GM19238 (cell line): ENCODE results near the gene FBN1.

Experiments used
- DNase-seq: peaks from one replicate; pipeline ENCODE4 v3.0.0; 2011; ENCODE audit warnings: low spot score; ENCODE audit not compliant: insufficient read length

The FBN1 gene

DNA sequence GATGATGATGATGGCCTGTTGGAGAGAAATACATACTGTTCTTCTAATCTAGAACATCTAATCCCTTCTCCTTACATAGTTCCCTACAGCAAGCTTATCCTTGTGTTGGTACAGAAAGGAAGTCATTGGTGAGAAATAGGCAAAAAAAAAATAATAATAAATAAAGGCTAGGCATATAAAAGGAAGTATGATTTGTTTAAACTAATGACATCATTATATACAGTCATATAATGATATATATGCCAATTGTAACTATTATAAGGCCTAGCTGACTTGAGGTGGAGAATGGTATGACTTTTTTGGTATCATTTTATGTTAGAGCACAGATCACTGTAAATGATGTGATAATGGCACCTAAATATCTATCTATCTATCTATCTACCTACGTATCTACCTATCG is 171.8 kb downstream of the FBN1 start:
- DNase-seq, result no peak

DNA sequence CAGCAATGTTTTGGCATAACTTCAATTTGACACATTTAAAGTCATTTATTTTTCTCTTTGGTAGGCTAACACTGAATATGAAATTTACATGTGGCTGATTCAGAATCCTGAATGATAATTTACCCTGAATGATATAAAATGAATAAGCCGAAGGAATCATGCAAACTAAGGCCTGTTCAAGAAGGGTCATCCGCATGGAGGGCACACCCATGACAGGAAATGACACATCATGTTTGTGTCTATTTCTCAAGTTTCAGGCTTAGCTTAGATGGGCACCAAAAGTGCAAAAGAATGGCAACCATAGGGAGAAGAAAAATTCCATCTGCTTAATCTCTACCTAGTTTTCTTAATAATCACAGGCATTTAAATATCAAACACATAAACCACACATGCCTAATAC is 172.8 kb downstream of the FBN1 start:
- DNase-seq, result no peak

DNA sequence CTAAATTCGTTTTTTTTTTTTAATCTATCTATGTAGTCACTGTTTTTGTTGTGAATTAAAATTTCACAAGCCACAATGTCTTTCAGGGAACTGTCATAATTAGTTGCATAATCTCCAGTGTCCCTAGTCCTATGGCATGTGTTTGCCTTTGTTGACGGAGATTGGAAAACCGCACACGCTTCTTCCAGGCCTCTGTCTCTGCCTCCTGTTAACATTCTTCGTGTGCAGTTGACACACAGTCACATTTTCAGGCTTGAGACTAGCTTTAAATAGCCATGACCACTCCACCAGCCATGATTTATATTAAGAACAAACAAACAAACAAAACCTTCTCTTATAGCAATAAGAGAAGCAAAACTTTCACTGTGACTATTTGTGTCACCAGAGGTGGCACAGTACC is 174.4 kb downstream of the FBN1 start:
- no peak for DNase-seq

DNA sequence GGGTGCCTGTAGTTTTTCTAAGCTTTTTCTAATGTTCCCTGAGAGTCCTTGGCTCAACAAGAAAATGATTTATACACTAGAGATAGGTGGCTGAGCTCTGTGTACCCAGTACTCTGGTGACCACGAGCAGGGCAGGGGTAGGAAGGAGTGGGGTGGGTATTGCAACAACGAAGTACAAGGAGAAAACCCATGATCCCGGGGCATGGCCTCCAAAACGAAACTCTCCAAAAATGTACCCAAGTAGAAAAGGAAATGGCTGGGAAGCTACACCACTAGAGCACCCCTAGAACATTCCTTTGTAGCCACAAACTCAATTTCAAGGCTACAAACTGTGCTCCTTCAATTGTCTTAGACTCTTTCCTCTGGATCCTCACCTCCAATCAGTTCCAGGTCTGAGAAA is 175.4 kb downstream of the FBN1 start:
- no peak for DNase-seq

DNA sequence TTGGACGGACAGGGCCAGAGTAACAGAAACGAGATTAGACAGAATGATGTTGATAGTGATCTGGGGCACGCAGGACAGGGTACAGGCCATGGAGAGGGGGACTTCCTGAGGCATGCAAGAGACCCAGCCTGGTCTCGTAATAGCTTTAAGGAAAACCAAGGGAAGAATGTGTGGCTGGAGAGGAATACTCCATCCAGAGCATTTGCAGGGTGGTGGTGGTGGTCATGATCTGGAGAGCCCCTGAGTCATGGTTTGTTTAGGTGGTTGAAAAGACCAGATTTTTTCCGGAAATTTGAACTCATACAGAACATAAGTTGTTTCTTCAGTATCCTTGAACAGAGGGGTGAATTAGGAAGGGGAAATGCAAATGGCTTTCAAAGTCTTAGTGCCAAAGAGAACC is 175.8 kb downstream of the FBN1 start:
- no peak for DNase-seq

DNA sequence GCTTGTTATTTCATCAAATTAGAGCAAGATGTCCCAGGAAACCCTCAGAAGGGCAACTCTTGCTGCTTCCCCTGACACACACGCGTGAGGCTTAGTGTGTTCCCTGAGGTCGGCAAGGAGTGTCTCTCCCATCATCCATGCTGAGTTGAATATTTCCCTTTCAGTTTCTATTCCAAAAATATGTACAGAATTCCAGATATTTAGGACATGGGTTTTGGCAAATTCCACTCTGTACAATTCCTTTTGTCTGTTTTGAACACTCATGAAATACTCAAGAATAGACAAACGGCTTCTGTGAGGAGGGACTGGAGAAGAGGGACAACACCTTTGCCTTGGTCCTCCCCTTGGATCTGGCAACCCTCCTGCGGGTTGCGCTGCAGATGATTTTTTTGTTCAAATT is 176.2 kb downstream of the FBN1 start:
- DNase-seq, result no peak

DNA sequence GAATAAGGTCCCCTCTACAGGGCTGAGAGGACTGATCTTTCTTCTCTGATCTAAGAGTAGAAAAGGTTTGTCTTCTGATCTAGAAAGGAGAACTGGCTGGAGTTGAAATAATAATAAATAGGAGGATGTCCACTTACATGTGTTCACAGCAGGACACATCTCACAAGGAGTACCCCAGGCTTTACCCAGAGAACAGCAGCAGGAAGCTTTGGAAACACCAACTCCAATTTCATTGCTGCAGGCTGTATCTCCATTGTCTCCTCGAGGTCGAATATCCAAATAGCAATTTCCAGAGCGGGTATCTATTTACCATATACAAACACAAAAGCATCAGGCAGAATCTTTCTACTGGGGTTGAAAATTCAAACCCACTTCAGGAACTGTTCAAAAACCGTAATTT is 177.7 kb downstream of the FBN1 start:
- DNase-seq, result no peak

DNA sequence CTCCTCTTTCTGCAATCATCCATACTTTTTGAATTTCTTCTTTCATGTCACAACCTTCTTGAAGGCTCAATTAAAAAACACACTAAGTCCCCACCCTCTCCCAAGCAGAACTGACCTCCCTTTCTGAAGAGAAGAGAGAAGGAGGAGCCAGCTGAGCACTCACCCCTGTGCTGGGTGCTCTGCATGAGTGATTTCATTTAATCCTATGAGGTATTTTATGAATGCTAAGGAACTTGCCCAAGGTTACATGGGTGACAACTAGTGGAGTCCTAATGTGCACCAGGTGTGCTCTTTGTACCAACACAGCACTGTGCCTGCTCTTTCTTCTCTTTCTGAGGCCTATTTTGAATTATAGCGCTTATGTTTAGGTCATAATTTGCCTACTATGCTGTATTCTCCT is 178.7 kb downstream of the FBN1 start:
- no peak for DNase-seq

DNA sequence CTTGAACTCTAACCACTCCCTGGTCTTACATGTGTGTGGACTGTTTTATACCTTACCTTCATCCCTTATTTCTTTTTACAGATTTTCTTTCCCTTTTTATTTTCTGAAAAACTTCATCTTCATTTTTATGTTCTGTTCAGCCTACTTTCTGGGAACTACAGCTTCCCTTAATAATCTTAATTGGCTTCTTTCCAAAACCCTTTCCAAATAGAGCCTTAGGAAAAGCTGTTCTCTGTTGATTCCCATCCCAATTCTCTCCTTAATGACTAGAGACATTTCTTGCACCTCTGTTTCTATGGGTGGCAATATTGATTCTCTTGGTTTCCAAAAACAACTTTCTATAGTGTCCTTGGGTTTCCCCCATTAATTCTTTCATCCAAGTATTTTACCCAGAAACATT is 179.4 kb downstream of the FBN1 start:
- DNase-seq, result no peak

DNA sequence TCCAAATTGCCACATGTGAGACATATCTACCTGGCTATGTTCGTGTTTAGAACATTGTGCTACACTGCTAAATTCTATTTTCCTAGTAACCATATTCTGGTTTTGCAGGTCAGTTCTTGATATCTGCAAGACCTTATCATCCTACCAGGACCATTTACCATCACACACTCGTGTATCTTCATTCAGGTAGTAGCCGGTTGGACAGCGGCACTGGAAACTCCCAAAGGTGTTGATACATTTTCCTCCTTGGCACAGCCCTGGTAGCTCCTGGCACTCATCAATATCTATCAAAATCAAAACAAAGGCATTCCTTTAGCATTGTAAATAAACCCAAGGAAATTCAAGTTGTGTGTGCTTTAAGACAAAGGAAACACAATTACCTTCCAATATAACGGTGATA is 180.1 kb downstream of the FBN1 start:
- DNase-seq, result no peak

DNA sequence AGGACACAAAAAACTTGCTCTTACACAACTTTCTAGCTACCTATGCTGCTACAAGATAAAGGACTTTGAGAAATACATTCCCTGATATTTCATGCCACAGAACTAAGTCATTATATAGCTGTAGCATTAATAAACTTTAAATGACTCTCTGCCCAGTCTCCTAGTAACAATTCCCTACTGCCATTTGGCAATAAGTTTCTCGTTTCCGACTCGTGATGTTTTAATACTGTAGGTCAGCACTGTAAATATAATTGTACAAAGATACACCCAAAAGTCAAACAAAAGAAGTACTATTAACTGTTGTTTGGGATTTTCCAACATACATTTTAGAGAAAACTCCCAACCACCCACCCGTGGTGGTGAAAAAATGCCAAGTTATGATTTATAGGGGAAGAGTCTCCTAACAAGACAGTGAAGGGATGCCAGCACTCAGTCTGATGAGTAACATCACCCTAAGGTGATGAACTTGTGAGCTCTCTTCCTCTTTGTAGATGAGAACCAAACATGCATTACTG is 182.1 kb downstream of the FBN1 start:
- DNase-seq, result no peak

DNA sequence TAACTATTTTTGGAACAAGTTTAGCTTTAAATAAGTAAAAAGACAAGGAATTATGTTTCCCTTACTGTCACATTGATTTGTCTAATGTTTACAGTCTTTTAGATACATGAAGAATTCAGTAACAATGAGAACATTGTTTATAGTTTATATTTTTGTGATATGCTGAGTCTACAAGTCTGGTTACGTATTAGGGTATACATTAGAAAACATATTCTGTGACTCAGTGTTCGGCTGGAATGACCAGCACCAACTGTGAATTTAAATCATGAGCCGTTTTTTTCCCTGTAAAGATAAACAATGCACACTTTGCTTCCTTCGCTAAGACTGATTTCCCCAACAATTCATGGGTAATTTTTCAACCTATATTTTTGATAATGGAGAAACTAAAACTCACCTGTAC is 182.8 kb downstream of the FBN1 start:
- no peak for DNase-seq

DNA sequence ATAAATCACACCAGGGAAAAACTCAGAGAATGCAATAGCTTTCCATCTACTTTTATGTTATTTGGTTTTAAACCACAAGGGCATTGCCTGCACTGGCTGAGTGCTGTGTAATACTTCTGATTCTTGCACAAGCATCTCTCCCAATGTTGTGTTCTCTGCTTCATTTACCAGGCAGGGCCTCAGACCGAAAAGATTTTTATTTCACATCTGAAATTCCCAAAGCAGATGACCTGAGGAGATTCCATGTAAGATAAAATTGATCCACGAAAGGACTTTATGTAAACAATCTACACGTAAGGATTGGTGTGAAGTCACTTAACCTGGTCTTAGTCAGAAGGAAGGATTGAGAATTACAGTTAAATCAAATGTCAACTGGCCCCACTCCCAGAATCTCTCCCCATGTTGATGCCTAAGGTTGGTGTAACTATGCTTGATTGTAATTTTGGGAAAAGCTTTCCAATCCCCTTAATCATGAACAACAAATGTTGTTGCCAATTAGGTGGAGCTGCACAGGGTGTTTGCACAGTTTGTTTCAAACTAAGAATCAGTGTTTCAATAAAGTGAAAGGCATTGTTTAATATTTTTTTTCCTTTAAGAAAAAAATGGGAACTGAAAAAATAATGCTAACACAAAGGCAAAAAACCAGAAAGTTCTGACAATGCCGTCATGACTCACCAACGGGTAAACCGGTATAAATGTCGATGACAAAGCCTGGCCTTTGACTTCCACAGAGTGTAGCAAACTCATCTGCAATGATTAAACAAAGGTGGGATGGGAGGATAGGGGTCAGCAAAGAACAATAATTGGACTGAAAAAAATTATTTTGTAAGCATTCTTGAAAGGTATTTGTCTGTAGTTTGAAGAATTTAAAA is 185.7 kb downstream of the FBN1 start:
- DNase-seq, result no peak

DNA sequence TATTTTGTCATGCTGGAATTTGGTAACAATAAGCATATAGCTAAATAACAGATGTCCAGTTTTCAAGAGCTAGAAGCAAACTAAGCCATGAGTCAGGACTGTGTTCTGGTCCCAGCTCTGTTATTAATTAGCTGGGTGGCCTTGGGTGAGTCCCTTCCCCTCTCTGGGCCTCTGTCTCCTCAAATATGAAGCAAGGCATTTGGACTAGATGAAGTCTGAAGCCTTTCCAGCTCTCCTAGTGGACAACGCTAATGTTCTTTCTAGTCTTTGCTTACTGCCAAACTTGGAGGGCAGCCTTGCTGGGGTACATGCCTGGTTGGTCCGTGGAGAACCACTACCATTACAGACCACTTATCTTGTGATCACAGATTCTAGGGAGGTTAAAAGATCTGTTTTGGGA is 186.6 kb downstream of the FBN1 start:
- DNase-seq, result no peak

DNA sequence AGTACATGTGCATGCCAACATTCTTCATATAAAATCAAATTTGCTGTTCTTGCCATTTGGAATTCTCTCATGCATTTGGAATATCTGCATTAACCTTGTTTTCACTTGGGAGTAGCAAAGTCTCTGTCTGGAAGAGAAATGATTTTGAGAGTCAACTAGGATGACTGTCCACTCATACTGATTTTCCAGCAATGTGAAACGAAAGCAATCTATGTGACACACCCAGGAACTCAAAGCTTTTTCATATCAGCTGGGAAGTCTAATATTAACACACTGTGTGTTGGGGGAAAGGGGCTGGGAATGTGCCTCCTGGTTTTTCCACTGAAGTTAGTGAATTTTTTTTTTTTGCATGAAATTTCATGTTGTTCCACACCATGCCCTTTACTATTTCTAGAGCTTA is 189.4 kb downstream of the FBN1 start:
- no peak for DNase-seq

DNA sequence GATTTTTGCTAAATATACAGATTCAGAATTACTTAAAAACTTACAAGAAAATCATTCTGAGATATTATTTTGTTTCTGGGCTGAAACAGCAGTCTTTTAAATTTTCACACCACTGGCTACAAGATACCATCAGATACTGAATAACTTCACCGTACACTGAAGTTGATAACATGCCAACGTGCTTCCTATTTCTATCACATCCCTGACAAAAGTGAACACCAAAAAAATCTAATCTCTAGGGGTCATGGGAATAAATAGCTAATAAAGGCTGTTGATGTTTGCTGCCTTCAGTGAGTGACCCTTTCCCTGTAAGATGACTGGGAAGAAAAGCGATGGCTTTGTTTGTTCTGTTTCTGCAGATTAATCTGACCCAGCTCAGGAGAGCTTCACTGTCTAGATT is 193.8 kb downstream of the FBN1 start:
- no peak for DNase-seq

DNA sequence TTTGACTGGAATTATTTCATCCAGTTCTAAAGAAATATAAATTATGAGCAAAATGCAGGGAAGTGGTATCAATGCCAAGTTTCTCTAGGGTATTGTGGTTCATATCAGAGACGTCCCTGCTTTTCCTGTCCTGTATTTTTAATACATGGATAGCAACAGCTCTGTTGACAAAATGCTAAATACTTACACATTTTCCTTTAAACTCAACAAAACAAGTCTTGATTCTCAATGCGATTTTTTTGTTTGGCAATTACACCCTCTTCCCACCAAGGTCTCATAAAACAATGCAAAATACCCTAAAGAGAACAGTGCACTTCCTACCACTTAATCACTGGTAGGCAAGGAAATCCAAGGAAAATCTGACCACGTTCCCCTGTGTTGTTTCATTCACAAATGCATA is 194.3 kb downstream of the FBN1 start:
- DNase-seq, result no peak

DNA sequence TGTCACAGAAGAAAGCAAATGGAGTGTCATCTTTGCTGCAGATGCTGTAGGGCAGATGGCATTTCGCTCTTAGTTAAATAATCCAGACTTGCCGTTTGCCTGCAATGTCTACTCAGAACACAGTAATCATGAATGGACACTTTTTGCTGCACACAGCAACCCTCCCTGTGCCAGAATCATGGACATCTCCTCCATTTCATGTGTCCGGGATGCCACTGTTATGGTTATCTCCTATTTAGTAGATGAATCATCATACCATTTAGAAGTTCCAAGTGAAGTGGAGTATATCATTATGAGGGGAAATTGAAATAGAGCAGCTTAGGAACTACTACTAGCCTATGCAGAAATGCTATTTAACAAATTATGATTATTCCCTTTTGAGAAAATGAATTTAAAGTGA is 195.8 kb downstream of the FBN1 start:
- DNase-seq, result no peak

DNA sequence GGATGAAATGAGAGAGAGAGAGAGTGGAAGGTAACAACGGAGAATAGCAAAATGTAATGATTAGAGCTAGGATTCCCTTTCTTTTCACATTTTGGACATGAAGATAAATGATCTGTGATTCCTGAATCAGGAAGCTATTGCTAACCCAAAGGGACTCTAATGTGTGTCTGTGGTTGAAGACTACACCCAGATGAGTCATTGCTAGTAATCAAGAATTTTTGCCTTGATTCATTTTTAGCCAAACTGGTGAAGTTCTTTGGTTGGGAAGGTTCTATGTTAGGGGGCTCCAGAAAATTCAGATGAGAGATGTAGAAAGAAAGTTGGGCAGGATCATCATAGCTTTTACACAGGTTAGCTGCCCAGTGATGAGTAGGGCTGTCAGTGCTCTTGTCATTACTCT is 197.9 kb downstream of the FBN1 start:
- DNase-seq, result no peak

DNA sequence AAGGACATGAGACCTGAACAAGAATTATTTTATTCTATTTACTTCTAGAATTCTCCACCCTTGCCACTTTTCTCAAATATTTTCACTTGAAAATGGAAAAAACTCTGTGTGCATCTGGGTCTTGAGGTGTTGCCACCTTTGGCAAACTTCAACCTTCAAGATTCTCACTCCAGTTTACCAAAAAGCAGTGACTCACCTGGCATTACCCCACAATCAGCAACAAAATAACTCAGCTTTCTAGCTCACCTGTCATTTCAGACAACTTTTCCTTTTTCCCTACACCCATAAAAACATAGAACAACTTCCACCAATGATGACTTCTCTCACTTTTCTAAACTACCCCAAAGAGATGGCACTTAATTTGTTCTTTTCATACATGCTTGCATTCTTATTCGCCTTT is 198.5 kb downstream of the FBN1 start:
- DNase-seq, result no peak

DNA sequence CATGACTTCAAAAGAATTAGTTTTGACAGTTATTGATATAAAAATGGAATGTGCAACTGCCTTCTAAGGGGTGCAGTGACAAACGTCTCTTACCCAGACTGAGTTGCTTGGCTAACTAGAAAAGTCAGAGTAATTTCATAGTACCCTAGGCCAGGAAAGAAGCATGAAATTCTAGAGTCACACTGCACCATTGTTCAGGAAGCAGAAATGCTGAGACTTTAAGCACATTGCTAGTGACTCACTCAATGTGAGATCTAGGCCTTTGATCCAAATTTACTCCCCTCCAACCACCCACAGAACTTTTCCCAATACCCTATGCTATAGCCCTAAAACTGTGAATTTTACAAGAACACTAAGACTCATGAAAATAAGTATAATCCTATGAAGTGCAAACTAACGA is 203.5 kb downstream of the FBN1 start:
- no peak for DNase-seq

DNA sequence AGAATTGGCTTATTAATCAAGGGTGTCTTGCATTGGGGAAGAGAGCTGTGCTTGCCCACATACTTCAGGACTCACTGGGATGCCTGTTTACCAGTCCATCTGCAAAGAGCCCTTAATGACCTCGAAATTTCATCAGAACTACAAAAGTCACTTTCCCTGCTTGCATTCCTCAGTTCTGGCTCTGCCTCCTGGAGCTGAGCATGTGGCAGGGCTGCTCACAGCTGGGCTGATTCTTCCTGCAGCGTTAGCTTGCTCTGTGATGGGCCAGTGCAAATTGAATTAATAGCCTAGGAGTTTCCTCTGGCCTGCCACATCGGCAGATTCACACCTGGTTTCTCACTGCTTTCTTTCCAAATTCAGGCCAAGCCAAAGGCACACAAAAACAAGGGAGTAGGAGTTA is 205.4 kb downstream of the FBN1 start:
- DNase-seq, result no peak

DNA sequence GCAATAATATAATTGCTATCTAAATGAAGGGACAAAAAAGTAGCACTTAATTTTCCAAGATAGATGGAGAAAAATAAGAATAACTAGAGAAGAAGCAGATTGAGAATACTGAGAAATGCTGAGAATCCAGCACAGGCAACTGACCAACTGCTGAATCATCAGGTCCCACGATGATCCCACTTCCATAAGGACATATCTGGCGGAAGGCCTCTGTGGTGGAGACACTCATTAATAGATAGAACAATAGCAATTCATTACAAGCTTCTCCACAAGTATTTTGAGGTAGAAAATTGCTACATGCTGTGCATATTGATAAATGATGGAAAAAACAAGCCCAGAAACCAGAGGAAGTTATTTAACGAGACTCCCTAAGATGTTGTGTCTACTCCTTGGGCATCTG is 208.3 kb downstream of the FBN1 start:
- DNase-seq, result no peak

DNA sequence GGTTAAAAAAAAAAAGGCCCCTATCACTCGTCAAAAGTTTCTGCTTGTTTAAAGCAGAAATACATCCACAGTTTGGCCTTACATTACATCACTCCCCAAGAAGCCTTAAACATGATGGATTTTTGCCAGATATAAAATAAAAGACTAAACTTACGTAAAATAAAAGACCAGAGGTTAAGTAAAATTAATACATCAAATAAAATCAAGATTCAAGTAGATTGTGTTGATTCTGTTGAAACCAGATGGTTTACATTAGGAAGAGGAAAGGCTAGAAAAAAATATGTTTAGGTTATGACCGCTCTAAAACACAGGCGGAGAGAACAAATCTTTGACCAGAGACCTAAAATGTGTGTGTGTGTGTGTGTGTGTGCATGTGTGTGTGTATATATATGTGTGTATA is 210.2 kb downstream of the FBN1 start:
- DNase-seq, result no peak
